Transverse colon (tissue), 4 donors: Measurements from ENCODE around the gene C1QA. TPM values are rescaled to one million over a fixed set of nuclear protein-coding genes. Genes with fewer than 3 reads are reported as not detected.

Experiments
- DNase-seq: peaks from one replicate; pipeline ENCODE4 v3.0.0-alpha.2; 2019
- H3K27ac ChIP-seq, 4 donors: fragments of 200-600 bp; sonication (generic); 2 replicates each; pipeline ENCODE4 v1.5.1; 2016 to 2018; ENCODE audit warnings: inconsistent platforms in 4 of 4
- H3K27me3 ChIP-seq: fragments of 200-600 bp; sonication (generic); 2 replicates; pipeline ENCODE4 v1.5.1; 2017; ENCODE audit warnings: inconsistent platforms
- H3K36me3 ChIP-seq, 4 donors: fragments of 200-600 bp; sonication (generic); 2 replicates each; pipeline ENCODE4 v1.5.1; 2017 to 2019; ENCODE audit warnings: inconsistent platforms in 4 of 4
- H3K4me1 ChIP-seq, 4 donors: fragments of 200-600 bp; sonication (generic); 2 replicates each; pipeline ENCODE4 v1.5.1; 2017 to 2020; ENCODE audit warnings: inconsistent platforms in 4 of 4
- H3K4me3 ChIP-seq, 4 donors: fragments of 200-600 bp; sonication (generic); 1 replicate in 1 of 4; 2 replicates in 3 of 4; pipeline versions ENCODE4 v1.5.1 to v1.6.1; 2017 to 2019; ENCODE audit warnings: inconsistent platforms in 4 of 4
- H3K9me3 ChIP-seq, 2 donors: fragments of 200-600 bp; sonication (generic); 2 replicates each; pipeline ENCODE4 v1.5.1; 2017 to 2019; ENCODE audit warnings: inconsistent platforms in 2 of 2
- CTCF ChIP-seq, 5 experiments: fragments of 200-600 bp in 3 of 5; fragments of 450-650 bp in 2 of 5; sonication (generic) in 3 of 5; IDR thresholded peaks; 1 replicate in 2 of 5; 2 replicates in 3 of 5; pipeline ENCODE4 v1.5.1; 2016 to 2017; ENCODE audit warnings: antibody characterized with exemption in 5 of 5, inconsistent platforms in 3 of 5, mild to moderate bottlenecking in 2 of 5, moderate library complexity in 1 of 5
- EP300 ChIP-seq: sonication (generic); formaldehyde crosslinking; IDR thresholded peaks from one replicate; pipeline ENCODE4 v1.6.1; 2017; ENCODE audit warnings: antibody characterized with exemption, low read depth
- POLR2A ChIP-seq: fragments of 450-650 bp; IDR thresholded peaks from one replicate; pipeline ENCODE4 v1.6.1; 2016; ENCODE audit warnings: antibody characterized with exemption, mild to moderate bottlenecking, moderate library complexity
- POLR2AphosphoS5 ChIP-seq, 3 donors: sonication (generic); formaldehyde crosslinking; IDR thresholded peaks; one replicate each; pipeline ENCODE4 v1.6.1; 2016; ENCODE audit warnings: antibody characterized with exemption in 3 of 3
- WGBS, 2 donors: methylation state at CpG; one replicate each; pipeline ENCODE4 v1.1.5; 2018; ENCODE audit warnings: low coverage in 1 of 2; 5-methylcytosine and 5-hydroxymethylcytosine counted together
- in situ Hi-C, 4 donors: fragments of 200-750 bp; cut with MboI; loops; one replicate each; pipeline versions ENCODE4 v1.15.0 to v1.15.1; 2017; ENCODE audit warnings: low sequenced_read_pairs in 3 of 4, low pct_ligation_motif_present in 1 of 4, low pct_unique_long_range_greater_than_20kb in 1 of 4
- intact Hi-C: fragments of 100-400 bp; cut with DNase I; formaldehyde crosslinking; loops from one replicate; pipeline ENCODE4 v1.15.1; 2023; ENCODE audit warnings: low total_unique reads
- total RNA-seq, 4 donors: library from RNA; depleted of rRNA; stranded (reverse); fragments of >200 nt; gene quantifications; one replicate each; pipeline ENCODE4 v1.1.0, GENCODE V29; 2016

Gene C1QA
- total RNA-seq, 4 donors from 2014 or later, result 28.5 to 181 (median 63.0) TPM

GRCh38 chr1:22626237-22627157, 9.9 kb upstream of the C1QA start:
- H3K27ac ChIP-seq, result no peak overlapping the region
- no peaks in the 10 kb centered on the region for H3K4me1 ChIP-seq
- intact Hi-C loops (no loop called here), in situ Hi-C loops (loop anchor here in 2 of 4 donors (25.0 kb wide), 1 partner anchor 489 kb away; the partner anchor contains the start of gene WNT4 (in 2 of the 2))
- DNase-seq, result no peak
- H3K4me3 ChIP-seq, result no peak overlapping the region
- H3K36me3 ChIP-seq, result no peaks in the 10 kb centered on the region
- peaks cover 69% of the 10 kb centered on the region for H3K27me3 ChIP-seq
- H3K9me3 ChIP-seq, result no peaks in the 10 kb centered on the region
- WGBS, 2 donors, result 0 to 22% methylated on average over 3 to 17 of the region's 20 CpGs
- TF ChIP-seq POLR2AphosphoS5 (IDR thresholded peaks at IDR 0.05) (no peak), CTCF (IDR thresholded peaks at IDR 0.05) (no peak), POLR2A (no peak), EP300 (no peak)

- no peak overlapping the region for H3K27ac ChIP-seq
- no peak overlapping the region for H3K4me3 ChIP-seq
- no peaks in the 10 kb centered on the region for H3K9me3 ChIP-seq
- intact Hi-C loops (no loop called here), in situ Hi-C loops (loop anchor here in 2 of 4 donors (25.0 kb wide), 1 partner anchor 490 kb away; the partner anchor contains the start of gene WNT4 (in 2 of the 2))
- DNase-seq, result no peak
- WGBS, 2 donors, result 0 to 24% methylated on average over 1 to 5 of the region's 5 CpGs
- peaks cover 69% of the 10 kb centered on the region for H3K27me3 ChIP-seq
- no peaks in the 10 kb centered on the region for H3K4me1 ChIP-seq
- H3K36me3 ChIP-seq, result no peaks in the 10 kb centered on the region
- TF ChIP-seq CTCF (IDR thresholded peaks at IDR 0.05) (no peak), POLR2A (no peak), EP300 (no peak), POLR2AphosphoS5 (IDR thresholded peaks at IDR 0.05) (no peak)
These were observed 9.1 kb upstream of the C1QA start for GRCh38 chr1:22627331-22627730.

- no peak for TF ChIP-seq POLR2A
- no peak for TF ChIP-seq POLR2AphosphoS5 (IDR thresholded peaks at IDR 0.05)
- no peak for TF ChIP-seq CTCF (IDR thresholded peaks at IDR 0.05)
- TF ChIP-seq EP300, result no peak
- no peaks in the 10 kb centered on the region for H3K36me3 ChIP-seq
- peaks cover 73% of the 10 kb centered on the region for H3K27me3 ChIP-seq
- DNase-seq, result no peak
- no peaks in the 10 kb centered on the region for H3K4me1 ChIP-seq
- no peak overlapping the region for H3K27ac ChIP-seq
- intact Hi-C loops, result no loop called here
- H3K9me3 ChIP-seq, result no peaks in the 10 kb centered on the region
- in situ Hi-C loops, result loop anchor here in 2 of 4 donors (25.0 kb wide), 1 partner anchor 492 kb away; the partner anchor contains the start of gene WNT4 (in 2 of the 2)
- 30 to 41% methylated on average over 7 to 11 of the region's 11 CpGs for WGBS, 2 donors
- H3K4me3 ChIP-seq, result no peak overlapping the region
These were observed 7.6 kb upstream of the C1QA start for GRCh38 chr1:22628698-22629444.

GRCh38 chr1:22629886-22630285, 6.5 kb upstream of the C1QA start:
- in situ Hi-C loops (loop anchor here in 2 of 4 donors (25.0 kb wide), 1 partner anchor 493 kb away; the partner anchor contains the start of gene WNT4 (in 2 of the 2)), intact Hi-C loops (no loop called here)
- Histone ChIP-seq H3K4me3 (no peak overlapping the region), H3K9me3 (no peaks in the 10 kb centered on the region), H3K4me1 (no peaks in the 10 kb centered on the region), H3K36me3 (no peaks in the 10 kb centered on the region), H3K27ac (no peak overlapping the region), H3K27me3 (peaks cover 71% of the 10 kb centered on the region)
- TF ChIP-seq POLR2A (no peak), CTCF (IDR thresholded peaks at IDR 0.05) (no peak)
- DNase-seq, result no peak
- 44 to 48% methylated on average over 2 of the region's 2 CpGs for WGBS, 2 donors
